Smooth muscle cell of the umbilical artery (primary cell): ENCODE measurements around the gene C2orf80. TPM values are rescaled to one million over a fixed set of nuclear protein-coding genes. Genes with fewer than 3 reads are reported as not detected.

ENCODE experiments used
- total RNA-seq: library from RNA; depleted of rRNA; stranded (reverse); fragments of >200 nt; gene quantifications from 2 replicates; pipeline ENCODE4 v1.2.3, GENCODE V29; 2014

C2orf80 gene
- not detected in 2 replicates for total RNA-seq

DNA sequence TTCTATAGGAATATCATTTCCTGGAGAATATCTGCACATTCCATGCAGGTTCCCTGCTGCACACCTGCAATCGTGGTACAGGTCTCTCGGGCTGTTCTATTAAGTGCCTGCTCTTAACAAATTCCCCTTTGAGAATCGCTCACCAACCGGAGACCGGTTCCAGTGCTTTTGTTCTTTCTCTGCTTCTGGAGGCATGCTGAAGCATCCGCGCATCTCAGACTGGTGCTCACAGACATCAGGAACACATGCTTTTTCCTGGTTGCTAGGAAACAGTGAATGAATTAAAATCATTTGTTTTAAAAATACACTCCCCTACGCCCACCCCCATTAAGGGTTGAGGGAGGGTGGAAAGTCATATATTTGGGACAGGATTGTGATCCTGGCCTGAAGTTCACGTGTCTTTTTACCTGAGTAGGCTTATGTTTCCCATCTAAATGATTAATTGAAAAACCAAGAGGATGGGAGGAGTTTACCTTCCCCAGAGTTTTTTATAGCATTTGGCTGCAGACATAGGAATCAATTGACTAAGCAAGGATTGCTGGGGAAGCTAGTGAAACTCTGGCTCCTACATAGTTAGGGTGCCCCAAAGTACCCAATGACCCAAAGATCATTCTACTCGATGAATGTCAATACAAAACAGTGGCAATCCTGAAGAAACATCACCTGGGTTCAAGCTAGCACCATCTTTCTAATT is at the start of gene C2orf80:
TSS of gene C2orf80 (minus strand) at position 221 of the 694 bp plus-strand sequence. CDS start 3,044 bp downstream, outside the sequence.

GRCh38 chr2:208163489-208163888 is 26.3 kb downstream of the C2orf80 start, which contains the start of gene CRYGA:
CRYGA (minus strand) TSS chr2:208163589; CDS start chr2:208163556, 33 bp downstream.

GRCh38 chr2:208146006-208146405 is 43.8 kb downstream of the C2orf80 start, which contains the start of gene CRYGB:
CRYGB (minus strand) TSS chr2:208146158; CDS start chr2:208146120, 38 bp downstream.

DNA sequence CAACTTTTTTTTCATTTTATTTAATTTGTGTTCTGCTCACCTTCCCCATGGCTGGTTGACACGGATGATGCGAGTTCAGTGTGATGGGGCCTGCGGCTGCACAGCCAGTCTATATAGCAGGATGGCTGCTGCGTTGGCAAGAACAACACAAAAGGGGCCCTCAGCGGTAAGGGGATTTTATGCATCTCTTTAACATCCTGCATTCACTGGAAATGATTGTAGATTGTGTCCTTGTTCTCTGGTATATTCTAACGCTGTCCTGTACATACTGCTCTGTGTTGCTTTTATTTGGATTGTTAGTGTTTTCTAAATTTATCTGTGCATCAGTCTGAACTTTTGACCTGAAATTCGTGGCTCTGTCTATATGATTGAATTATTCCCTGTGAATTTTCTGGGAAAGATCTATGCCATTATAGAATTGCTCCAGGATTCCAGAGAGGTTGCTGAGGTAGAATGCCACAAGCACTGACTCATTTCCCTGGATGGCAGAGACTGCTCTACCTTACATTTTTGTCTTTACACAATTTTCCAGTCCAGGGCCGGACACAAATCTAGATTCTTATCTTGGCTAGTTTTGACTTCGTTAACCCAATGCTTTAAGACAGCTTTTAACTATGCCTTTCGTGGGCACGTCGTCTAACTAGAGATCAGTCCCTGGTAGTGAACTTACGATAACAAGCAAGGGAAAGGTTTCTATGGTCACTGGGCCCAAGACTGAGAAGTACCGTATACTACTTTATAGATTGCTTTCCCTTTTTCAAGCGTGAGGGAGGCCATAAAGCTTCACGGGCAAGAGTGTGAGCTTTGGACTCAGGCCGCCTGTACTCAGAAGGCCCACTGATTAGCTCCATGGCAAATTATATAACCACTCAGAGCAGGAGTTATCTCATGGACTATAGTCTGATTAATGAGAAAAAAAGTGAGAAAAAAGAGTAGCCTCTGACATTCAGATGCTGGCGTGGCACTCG is 59.8 kb downstream of the C2orf80 start, which contains the start of gene CRYGC:
TSS of gene CRYGC (minus strand) at position 85 of the 968 bp plus-strand sequence. CDS start at position 49, 36 bp downstream.

DNA sequence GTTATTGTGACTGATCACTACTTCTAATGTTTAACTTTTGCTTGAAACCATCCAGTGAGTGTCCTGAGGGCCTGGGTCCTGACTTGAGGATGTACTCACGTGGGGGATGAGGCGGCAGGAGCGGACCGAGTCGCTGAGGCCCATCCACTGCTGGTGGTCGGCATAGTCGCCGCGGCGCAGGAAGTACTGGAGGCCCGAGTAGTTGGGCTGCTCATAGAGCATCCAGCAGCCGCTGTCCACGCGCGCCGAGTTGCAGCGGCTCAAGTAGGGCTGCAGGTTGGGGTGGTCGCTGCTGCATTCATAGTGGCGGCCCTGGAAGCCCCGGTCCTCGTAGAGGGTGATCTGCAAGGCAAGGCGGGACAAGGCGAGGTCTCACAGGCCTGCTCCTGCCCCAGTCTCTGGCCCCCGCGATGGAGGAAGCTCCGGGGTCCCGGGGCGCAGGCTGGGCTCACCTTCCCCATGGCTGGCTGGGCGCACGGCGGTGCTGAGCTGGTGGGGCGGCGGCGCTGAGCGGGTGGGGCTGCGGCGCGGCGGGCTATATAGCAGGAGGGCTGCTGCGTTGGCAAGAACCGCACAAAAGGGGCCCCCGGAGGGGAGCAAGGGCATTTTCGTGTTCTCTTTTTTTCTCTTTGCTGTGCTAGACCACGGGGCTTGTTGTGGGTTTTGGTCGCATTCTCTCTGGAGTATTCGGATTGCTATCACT is 65.7 kb downstream of the C2orf80 start, which contains the start of gene CRYGD:
TSS of gene CRYGD (minus strand) at position 512 of the 703 bp plus-strand sequence. CDS start at position 461, 51 bp downstream.

Other genes with a start within 250 kb of the C2orf80 start
- 11.6 and 16.3 TPM in 2 replicates for gene PLEKHM3, start 164.5 kb downstream of the C2orf80 start, total RNA-seq
- gene CRYGD, start 65.5 kb downstream of the C2orf80 start, total RNA-seq, result not detected in 2 replicates
- gene CRYGC, start 60.2 kb downstream of the C2orf80 start, total RNA-seq, result not detected in 2 replicates
- not detected in 2 replicates for gene CRYGB, start 43.9 kb downstream of the C2orf80 start, total RNA-seq
- gene CRYGA, start 26.4 kb downstream of the C2orf80 start, total RNA-seq, result not detected in 2 replicates
- gene IDH1, start 65.0 kb upstream of the C2orf80 start, total RNA-seq, result 228 and 311 TPM in 2 replicates
- gene PIKFYVE, start 76.2 kb upstream of the C2orf80 start, total RNA-seq, result 35.9 TPM in 2 replicates
- gene PTH2R, start 216.8 kb upstream of the C2orf80 start, total RNA-seq, result under 0.01 TPM in 1 of 2 replicates, not detected in the other